HS-27A (cell line): ENCODE measurements around the gene CMSS1.

ENCODE experiments used
- DNase-seq: peaks from one replicate; pipeline ENCODE4 v3.0.0-alpha.2; 2012; ENCODE audit warnings: low read depth, missing footprints

CMSS1 gene

DNA sequence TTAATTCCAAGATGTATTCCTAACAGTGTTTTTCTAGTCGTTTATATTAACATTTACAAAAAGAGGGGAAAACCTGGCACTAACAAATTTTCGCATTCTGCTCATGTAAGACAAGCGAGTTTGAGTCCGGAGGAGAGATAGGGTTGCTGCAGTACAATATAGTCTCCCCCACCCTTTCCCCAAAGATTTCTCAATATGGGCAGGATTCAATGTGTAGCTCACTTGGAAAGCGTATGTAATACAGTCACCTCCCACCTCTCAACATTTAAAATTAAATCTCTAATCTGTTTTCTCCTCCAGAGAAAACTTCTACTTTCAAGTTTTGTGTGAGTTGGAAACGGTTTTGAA, 57.9 kb downstream of the CMSS1 start:
- no peak for DNase-seq

DNA sequence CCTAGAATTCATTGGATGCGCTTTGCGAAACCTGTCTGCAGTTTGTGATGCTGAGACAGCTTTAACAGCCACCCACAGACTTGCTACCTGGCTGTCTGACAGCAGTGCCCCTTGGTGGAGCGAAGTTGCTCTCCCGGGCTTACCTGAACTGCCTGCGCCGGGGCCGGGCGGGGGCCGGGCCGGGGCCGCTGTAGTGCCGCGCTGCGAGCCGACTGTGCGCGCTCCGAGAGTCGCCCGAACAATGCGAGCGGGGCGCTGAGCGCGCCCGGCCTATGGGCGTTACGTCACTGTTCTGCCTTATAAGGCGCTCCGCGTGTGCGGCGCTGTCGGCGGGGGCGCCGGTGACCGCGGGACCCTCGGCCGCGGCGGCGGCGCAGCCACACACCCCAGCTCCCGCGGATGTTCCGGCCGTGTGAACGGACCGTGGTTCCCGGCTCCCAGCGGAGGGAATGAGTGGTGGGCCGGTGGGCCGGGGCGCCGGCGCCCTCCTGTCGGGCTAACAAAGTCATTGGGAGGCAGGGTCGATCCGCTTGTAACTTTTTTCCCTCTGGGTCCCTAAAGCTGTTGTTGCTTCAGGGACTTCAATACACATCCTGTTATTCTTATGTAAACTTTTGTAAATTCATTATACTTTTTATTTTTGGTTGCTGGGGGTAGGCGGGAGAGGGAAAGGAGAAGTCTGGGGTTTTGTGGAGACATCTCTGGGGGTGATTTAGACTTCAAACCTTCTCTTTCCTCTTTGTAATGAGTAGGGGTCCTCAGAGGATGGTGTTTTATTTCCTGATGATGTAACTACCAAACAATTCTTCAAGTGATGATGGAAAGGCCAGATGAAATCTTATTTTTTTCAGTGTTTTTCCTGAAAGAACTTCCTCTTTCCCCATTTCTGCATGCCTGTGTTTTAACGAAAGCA, 58.5 kb downstream of the CMSS1 start:
- DNase-seq: no peak

DNA sequence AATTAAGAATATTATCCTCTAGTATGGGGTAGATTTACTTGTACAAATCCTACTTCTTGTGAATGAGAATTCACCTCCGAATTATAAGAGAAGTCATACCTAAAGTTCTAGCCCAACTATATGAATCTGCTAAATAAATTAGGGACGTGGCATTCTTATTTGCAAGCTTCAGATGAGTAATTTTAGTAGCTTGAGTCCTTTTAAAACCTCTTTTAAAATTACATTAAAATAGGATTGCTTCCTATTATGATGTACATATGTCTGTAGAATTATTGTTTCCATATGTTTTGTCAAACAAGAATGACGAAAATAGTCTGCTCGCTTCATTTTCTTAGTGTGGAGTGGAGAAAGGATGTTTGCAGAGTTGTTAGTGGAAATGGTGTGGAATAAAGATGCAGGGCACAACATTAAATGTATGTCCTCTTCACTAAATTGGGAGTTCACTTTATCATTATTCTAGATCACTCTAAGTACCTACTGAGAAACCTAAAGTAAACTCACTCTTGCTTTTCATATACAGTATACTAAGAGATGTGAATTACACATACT, 59.4 kb downstream of the CMSS1 start:
- no peak for DNase-seq

DNA sequence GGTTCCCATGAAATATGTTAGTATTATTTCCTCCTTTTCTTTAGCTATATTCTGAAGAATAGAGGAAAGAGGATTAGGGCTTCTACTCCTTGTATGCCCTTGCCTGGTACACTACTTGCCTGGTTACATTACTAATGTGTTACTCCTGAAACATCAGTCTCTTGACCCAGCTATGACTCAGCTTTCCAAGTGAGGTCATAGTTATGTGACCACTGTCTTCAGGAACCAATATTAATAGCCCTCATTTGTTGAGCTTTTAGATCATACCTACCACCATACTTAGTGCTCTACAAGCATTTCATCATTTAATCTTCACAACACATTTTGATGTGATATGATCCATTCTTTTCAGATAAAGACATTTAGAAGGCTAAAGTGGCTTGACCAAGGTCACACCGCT, 60.3 kb downstream of the CMSS1 start:
- peak; percentile 59 for DNase-seq

DNA sequence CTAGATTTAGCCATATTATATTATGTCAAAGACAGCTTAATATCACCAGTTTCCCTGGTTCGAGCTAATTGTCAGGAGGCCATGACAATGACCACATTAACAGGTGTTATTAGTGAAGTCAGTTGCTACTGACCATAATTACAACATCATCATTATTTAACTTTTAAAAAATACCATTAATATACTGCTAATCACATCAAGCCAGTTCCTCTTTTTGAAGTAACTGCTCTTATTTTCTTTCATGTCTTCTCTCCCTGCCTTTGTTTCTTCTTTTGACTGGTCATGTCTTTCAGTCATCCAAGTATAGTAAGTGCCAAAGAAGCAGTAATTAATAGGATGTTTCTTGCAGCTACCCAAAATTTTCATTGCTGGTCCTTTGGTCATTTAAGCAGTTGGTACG, 61.6 kb downstream of the CMSS1 start:
- DNase-seq: no peak

DNA sequence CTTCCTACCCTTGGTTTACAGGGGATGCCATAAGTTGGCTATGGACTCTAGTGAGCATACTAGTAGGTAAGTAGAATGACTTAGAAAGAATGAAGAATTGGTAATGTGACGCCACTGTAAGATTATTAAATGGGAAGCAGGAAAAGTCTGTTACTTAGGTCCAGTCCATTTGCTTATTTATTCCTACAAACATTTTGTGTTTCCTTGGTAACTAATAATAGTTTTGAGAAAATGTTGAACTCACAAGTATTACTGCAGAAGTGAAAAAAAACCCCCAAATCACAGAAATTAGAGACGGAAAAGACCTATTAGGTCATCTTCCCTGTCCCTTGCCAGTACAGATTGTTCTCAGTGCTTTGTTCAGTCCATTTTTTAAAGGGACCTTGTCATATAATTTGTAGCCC, 63.5 kb downstream of the CMSS1 start:
- no peak for DNase-seq

DNA sequence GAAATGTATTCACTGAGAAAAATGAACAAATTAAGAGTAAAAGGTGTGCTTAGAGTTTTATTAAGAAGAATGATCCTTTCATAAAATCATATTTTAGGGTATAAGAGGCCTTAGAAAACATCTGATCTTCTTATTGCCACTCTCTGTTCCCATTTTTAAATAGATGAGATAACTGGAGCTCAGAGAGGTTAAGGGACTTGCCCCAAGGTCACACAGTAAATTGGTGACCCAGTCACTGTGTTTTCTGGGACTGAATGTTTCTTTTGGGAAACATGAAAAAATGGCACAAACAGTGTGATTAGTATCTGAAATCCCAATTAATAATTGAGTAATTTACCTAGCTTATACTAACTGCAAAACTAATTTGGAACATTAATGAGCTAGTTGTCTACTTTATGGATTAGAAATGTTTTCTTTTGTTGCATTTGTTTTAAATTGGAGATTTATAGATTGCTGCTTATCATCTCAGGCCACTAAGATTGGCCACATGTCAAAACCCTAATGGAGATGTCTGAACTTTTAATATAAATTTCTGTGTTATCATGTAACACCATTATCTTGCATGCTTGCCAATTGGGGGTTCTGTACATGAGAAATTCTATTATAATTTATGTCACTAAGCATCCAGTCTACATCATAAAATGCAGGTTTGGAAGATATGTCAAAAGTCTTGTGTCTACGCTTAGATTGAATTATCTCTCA, 64.9 kb downstream of the CMSS1 start:
- DNase-seq: no peak

DNA sequence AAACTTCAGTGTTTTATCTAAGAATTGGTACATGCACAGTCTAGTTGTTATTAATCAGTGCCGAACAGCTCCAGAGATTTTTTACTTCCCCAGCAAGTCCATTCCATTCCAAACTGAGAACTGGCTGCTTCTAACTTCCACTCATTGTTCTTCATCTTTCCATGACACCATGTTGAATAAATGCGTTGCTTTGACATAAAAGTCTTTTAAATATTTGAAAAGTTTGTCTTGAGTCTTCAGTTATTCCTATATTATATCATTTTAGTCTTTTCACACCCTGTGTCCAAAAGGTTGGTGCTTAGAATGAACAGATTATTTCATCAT, 65.4 kb downstream of the CMSS1 start:
- DNase-seq: no peak

DNA sequence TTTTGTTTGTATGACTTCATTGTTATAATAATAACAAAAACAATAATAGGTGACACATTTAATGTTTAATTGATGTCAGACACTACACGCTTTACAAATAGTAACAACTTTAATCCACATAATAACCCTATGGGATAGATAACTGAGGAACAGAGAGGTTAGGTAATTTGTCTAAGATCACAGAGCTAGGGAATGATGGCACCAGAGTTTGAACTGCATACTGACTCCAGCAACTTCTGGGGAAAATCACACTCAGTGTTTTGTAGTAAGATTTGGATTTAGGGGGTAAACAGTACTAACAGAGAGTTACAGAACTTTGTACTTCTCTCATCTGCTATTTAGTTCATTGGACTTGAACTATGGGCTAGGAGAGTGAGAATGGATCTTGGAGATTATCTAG, 66.0 kb downstream of the CMSS1 start:
- DNase-seq: no peak

DNA sequence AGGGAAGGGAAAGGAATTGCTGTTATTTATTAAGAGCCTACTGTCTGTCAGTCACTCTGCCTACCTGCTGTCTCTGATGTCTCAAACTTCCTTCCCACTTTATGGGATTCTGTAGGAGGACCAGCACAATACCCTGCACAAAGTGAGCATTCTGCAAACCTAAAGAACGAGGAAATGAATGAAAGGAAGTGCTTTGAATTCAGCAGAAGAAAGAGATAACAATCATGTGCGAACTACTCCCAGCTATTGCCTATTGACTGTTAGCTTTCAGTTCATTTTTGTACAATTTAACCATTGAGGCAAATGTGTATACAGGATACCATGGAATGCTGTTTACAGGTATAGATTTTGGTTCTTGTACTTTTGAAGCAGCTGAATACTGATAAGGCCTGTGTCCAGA, 66.8 kb downstream of the CMSS1 start:
- DNase-seq: no peak

DNA sequence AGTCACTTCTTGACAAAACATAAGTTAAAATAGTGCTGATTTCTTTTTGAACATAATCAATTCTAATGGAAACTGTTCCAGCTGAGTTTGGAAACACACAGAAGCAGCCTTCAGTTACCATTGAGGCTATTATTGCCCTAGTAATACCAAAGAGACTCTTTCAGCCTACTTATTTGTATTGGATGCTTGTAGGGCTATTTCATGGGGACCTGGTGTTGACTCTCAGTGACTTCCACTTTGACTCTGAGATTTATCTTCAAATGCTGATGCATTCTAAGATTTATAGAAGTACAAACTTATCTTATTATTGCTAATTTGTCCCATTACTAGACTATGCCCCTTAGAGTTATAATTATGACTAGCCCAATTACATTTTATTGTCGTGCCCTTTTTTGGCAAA, 67.4 kb downstream of the CMSS1 start:
- DNase-seq: no peak

DNA sequence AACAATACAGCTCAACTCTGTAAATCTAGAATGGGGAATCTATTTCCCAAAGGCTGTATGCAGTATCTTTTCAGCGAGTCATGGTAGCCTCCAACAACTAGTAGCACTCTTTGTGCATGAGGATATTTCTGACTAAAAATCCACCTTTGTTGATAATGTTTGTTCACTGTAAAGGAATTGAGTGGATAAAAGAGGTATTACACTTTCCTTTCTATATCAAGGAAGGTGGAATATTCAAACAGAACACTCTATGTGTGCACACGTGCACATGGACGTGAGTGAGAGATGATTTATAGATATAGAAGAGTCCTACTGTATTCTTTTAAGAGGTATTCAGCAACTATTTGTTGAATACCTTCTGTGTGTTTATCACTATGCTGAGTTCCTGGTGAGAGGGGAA, 68.2 kb downstream of the CMSS1 start:
- no peak for DNase-seq

DNA sequence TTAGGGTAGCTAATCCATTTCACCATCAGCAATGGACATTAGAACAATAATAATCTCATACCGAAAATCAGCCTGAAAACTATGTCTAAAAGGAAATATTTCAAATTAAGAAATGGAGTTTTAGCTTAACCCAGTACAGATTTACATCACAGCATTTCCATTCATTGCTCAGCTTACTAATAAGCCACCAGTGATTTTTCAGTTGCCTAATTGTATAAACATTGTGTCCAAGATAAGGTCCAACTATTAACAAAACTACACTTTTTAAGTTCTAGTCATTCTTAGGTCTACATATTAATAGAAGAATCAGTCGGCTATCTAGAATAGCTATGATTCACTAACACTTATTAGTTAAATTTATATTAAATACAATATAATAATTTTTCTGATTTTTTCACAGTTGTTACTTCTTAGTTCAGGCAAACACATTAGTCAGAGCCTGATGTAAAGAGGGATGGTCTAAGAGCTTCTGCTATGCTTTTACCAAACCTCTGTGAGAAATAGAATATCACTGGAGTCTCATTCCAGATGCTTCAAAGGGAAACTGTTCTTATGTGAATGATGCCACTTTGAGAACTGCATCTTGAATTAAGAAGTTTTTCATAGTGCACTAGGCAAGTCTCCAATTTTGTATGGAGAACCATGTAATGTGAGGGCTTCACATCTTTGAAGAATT, 74.1 kb downstream of the CMSS1 start:
- no peak for DNase-seq

DNA sequence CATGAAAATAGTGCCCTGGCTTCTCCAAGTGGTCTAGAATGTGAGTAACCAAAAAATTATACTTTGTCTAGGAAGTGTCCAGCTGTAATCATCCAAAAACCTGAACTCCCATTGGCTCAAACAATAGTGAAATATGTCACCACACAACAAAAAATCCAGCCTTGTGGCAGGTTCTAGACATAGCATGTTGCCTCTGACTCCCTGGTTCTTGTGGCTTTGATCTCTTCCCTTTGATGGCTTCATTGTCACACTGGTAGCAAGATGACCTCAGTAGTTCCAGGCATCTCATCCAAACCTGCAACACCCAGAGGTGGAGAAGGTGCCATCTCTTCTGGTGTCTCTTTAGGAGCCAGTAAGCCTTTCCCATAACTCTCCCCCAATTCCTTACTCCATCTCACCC, 74.7 kb downstream of the CMSS1 start:
- DNase-seq: no peak

DNA sequence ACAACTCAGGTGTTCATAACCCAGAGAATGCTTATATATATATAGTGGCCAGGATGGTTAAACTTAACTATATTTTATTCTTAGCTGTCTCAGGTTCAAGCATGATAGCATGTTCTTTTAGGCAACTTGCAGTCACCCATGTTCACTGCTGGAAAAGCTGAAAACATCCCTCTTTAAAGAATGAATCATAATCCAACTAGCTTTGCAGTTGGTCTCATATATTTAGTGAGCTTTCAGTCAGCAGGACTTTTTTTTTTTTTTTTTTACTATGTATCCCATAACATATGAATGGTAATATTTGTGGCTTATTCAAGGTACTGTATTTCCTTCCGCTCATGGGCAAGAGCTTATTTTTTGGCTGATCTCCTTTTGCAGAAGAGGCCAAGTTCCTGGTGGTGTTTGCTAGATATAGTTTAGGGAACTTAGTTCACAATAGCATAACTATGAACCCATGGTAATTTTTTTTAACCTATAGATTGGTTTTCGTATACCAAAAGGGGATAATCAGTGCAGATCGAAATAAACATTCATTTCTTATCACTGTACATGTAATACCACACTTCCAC, 77.6 kb downstream of the CMSS1 start:
- DNase-seq: no peak

DNA sequence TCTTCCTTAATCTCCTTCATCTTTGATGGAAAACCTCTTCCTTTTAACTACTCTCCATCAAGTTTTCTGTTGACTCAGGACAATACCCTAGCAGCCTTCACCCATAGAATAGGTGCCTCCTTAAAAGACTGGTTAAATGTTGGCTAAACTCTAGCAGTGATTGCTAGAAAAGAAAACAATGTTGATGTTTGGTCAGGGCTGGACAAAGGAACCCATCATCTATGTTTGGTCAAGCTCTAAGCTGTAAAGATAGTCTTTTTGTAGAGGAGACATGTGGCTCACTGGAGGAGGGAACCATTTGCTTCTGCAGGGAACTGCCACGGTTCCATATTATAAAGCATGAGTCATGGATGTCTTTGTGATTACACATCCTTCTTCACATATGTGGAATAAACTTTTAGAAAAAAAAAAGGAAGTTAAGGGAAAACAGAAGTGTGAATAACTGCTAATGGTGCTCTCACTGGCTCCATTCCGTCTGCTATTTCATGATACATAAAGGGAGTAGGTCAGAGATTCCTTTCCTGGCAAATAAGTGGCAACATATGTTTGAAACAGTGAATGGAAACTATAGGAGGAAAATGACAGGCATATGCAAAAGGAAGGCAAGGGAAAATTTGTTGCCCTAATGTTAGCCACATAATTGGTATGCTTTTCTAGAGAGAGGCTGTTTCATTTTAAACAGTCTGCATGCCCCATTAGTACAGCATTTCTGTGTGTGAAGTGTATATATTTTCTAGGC, 78.2 kb downstream of the CMSS1 start:
- DNase-seq: peak; percentile 93

DNA sequence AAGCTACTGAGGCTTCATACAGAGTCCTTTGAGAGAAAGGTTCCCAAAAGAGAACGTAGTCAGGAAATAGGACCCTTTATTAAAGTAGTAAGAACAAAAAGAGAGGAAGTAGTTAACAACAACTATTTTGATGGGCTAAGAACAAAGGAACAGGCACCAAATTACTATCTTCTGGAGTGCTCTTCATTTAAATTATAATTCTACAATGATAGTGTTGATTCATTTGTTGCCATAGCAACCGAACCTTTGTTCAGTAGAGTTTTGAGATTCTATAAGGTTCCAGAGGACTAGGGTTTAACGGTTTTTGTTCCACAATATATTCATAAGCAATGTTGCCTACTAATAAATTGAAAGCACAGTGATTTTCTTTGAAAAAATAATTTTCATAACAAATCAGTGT, 78.8 kb downstream of the CMSS1 start:
- no peak for DNase-seq

DNA sequence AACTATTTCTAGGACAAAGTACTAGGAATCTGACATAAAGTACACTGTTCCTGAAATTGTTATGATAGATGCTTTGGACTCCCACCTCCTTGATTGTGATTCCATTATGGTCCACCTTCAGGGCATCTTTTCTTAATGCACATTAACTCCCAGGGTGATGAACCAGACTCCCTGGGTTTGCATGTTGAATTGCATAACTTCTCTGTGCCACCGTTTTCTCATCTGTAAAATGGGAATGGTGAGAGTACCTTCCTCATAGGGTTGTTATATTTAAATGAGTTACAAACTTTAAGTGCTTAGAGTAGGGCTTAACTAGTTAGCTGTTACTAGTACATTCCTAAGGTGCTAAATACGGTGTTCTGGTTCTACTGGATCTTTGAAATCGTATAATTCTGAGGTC, 81.9 kb downstream of the CMSS1 start:
- DNase-seq: no peak

DNA sequence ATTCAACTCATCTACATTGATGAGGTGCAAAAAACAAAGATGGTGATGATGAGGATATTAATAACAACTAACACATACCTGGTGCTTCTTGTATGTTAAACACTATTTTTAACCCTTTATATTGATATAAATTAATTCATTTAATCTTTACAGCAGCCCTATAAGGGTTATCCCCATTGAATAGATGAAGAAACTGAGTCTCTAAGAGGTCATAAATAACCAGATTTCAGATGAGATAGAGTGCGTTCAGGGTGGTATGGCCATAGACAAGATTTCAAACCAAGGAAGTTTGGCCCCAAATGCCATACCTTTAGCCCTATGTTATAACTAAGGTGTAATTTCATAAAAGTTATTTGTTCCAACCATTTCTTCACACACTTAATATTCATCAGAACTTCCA, 82.6 kb downstream of the CMSS1 start:
- DNase-seq: no peak

DNA sequence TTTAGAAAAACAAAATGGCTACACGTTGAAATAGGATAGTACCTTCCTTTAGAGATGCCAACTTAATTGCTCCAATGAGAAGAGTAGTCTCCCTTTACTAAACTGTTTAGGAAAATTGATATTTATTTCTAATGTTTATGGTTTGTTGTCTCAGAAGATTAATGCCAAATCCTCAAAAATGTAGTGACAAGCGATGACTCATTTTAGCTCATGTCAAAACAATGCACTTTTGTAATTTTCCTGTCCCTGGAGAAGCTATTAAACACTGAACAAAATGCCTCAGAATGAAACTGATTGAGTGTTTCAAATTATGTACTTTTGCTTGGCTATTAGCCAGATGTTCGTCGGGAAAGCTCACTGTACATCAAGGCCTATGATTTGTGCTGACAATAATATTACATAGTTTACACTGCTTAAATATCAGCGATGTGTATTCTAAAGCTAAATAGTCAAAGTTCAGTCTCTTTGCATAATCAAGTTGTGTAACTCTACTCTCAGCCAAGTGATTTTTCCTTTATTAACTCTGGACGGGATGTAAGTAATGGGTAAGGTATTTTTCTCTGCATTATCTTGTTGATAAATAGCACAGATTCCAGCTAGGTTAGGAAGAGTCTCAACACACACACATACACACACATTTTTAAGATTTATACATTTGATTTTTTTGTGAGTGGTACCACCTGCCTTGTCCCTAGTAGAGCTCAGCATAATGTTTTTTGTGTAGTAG, 83.7 kb downstream of the CMSS1 start:
- DNase-seq: peak; percentile 94

DNA sequence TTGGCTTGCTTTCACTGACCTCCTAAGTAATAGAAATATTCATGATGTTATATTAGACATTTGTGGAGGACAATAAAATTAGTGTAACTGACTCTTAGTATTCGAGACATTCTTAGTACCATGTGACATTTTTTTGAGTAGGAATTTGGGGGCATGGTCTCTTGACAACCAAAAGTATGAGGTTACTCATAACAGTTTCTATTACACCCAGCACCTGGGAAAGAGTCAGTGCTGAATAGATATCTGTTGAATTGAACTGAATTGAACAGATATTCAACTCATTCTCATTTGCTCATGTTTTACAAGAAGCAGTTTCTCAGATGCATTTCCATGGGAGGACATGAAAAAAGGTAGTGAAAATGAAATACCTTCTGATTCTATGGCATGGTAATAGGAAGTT, 84.4 kb downstream of the CMSS1 start:
- DNase-seq: peak; percentile 60
